Gastrocnemius medialis (tissue), 4 donors: ENCODE data around the gene ADGRL3. TPM values are rescaled to one million over a fixed set of nuclear protein-coding genes. Genes with fewer than 3 reads are reported as not detected.

Experiments used
- ATAC-seq, 2 donors: fragments of 150-250 bp; one replicate each; pipeline ENCODE4 v1.9.1; 2016
- DNase-seq, 2 donors: peaks; one replicate each; pipeline ENCODE4 v3.0.0-alpha.2; 2019
- H3K27ac ChIP-seq, 4 donors: fragments of 200-600 bp; sonication (generic); 1 replicate in 1 of 4; 2 replicates in 3 of 4; pipeline ENCODE4 v1.5.1; 2016 to 2018; ENCODE audit warnings: mild to moderate bottlenecking in 2 of 4, moderate library complexity in 1 of 4
- H3K27me3 ChIP-seq, 3 donors: fragments of 200-600 bp; sonication (generic) in 2 of 3; 1 replicate in 1 of 3; 2 replicates in 2 of 3; pipeline versions ENCODE4 v1.5.1 to v1.6.0; 2016 to 2019; ENCODE audit warnings: mild to moderate bottlenecking in 1 of 3, moderate library complexity in 1 of 3
- H3K36me3 ChIP-seq, 2 donors: fragments of 200-600 bp; sonication (generic) in 1 of 2; one replicate each; pipeline ENCODE4 v1.5.1; 2017 to 2018
- H3K4me1 ChIP-seq, 2 donors: fragments of 200-600 bp; sonication (generic) in 1 of 2; one replicate each; pipeline ENCODE4 v1.5.1; 2016 to 2017; ENCODE audit warnings: mild to moderate bottlenecking in 2 of 2
- H3K4me3 ChIP-seq, 4 donors: fragments of 200-600 bp; sonication (generic) in 3 of 4; 1 replicate in 1 of 4; 2 replicates in 3 of 4; pipeline ENCODE4 v1.5.1; 2016 to 2019; ENCODE audit warnings: mild to moderate bottlenecking in 2 of 4
- H3K9me3 ChIP-seq, 3 donors: fragments of 200-600 bp; sonication (generic) in 2 of 3; 1 replicate in 1 of 3; 2 replicates in 2 of 3; pipeline ENCODE4 v1.5.1; 2016 to 2019
- CTCF ChIP-seq, 5 experiments: fragments of 450-650 bp in 3 of 5; fragments of 200-600 bp in 2 of 5; sonication (generic) in 2 of 5; IDR thresholded peaks in 4 of 5; conservative IDR thresholded peaks in 1 of 5; 1 replicate in 4 of 5; 2 replicates in 1 of 5; pipeline ENCODE4 v1.5.1; 2016 to 2019; ENCODE audit warnings: antibody characterized with exemption in 5 of 5, mild to moderate bottlenecking in 3 of 5, moderate library complexity in 3 of 5
- POLR2A ChIP-seq, 2 donors: fragments of 450-650 bp; IDR thresholded peaks; one replicate each; pipeline ENCODE4 v1.6.1; 2017; ENCODE audit warnings: antibody characterized with exemption in 2 of 2, mild to moderate bottlenecking in 2 of 2, moderate library complexity in 2 of 2
- in situ Hi-C, 4 donors: fragments of 200-750 bp; cut with MboI; loops; one replicate each; pipeline versions ENCODE4 v1.15.0 to v1.8.0; 2017; ENCODE audit warnings: low sequenced_read_pairs in 4 of 4
- intact Hi-C: fragments of 100-400 bp; cut with DNase I; formaldehyde crosslinking; loops from one replicate; pipeline ENCODE4 v1.15.1; 2023; ENCODE audit warnings: low total_unique reads
- total RNA-seq, 4 donors: library from RNA; depleted of rRNA; stranded (reverse); fragments of >200 nt; gene quantifications; one replicate each; pipeline versions ENCODE4 v1.1.0 to v1.2.3, GENCODE V29; 2016

ADGRL3 gene
- total RNA-seq, 4 donors from 2014 or later = 0.69 to 2.2 (median 1.1) TPM

- H3K36me3 ChIP-seq = no peaks in the 10 kb centered on the region
- no peak overlapping the region for H3K4me3 ChIP-seq
- TF ChIP-seq CTCF (IDR thresholded peaks at IDR 0.05 in 4 of 5, conservative IDR thresholded peaks at IDR 0.05 in 1 of 5) (no peak), POLR2A (IDR thresholded peaks at IDR 0.05) (no peak)
- H3K27me3 ChIP-seq = no peaks in the 10 kb centered on the region
- intact Hi-C loops = no loop called here
- no peaks in the 10 kb centered on the region for H3K4me1 ChIP-seq
- H3K9me3 ChIP-seq = no peaks in the 10 kb centered on the region
- in situ Hi-C loops = no loop called here
- no peak for DNase-seq
- ATAC-seq = no peak
- H3K27ac ChIP-seq = no peak overlapping the region
Measured at GRCh38 chr4:62028745-62029144, 828.6 kb downstream of the ADGRL3 start.

- no peak for ATAC-seq
- H3K9me3 ChIP-seq = no peaks in the 10 kb centered on the region
- in situ Hi-C loops (no loop called here), intact Hi-C loops (no loop called here)
- no peak overlapping the region for H3K4me3 ChIP-seq
- no peaks in the 10 kb centered on the region for H3K4me1 ChIP-seq
- no peaks in the 10 kb centered on the region for H3K27me3 ChIP-seq
- no peak for DNase-seq
- TF ChIP-seq CTCF (IDR thresholded peaks at IDR 0.05 in 4 of 5, conservative IDR thresholded peaks at IDR 0.05 in 1 of 5) (no peak), POLR2A (IDR thresholded peaks at IDR 0.05) (no peak)
- no peaks in the 10 kb centered on the region for H3K36me3 ChIP-seq
- H3K27ac ChIP-seq = no peak overlapping the region
Measured at GRCh38 chr4:62030958-62031357, 830.8 kb downstream of the ADGRL3 start.

- Histone ChIP-seq H3K4me3 (no peak overlapping the region), H3K27ac (no peak overlapping the region), H3K36me3 (no peaks in the 10 kb centered on the region), H3K4me1 (no peaks in the 10 kb centered on the region), H3K9me3 (no peaks in the 10 kb centered on the region), H3K27me3 (no peaks in the 10 kb centered on the region)
- in situ Hi-C loops (no loop called here), intact Hi-C loops (no loop called here)
- ATAC-seq = no peak
- DNase-seq = no peak
- TF ChIP-seq POLR2A (IDR thresholded peaks at IDR 0.05) = no peak
- TF ChIP-seq CTCF (IDR thresholded peaks at IDR 0.05 in 4 of 5, conservative IDR thresholded peaks at IDR 0.05 in 1 of 5) = no peak
Measured at GRCh38 chr4:62037571-62037970, 837.4 kb downstream of the ADGRL3 start.

- in situ Hi-C loops = no loop called here
Measured at GRCh38 chr4:62051332-62051731, 851.2 kb downstream of the ADGRL3 start.

More at GRCh38 chr4:62051332-62051731, 851.2 kb downstream of the ADGRL3 start:
- no peak overlapping the region for H3K27ac ChIP-seq
- no peaks in the 10 kb centered on the region for H3K27me3 ChIP-seq
- H3K9me3 ChIP-seq = no peaks in the 10 kb centered on the region
- H3K4me3 ChIP-seq = no peak overlapping the region
- TF ChIP-seq POLR2A (IDR thresholded peaks at IDR 0.05) (no peak), CTCF (IDR thresholded peaks at IDR 0.05 in 4 of 5, conservative IDR thresholded peaks at IDR 0.05 in 1 of 5) (no peak)
- no peak for ATAC-seq
- DNase-seq = no peak
- H3K4me1 ChIP-seq = no peaks in the 10 kb centered on the region
- intact Hi-C loops = no loop called here
- no peaks in the 10 kb centered on the region for H3K36me3 ChIP-seq
